Measurements from ENCODE around the gene TMPRSS2.

- TF ChIP-seq POLR2A (IDR thresholded peaks at IDR 0.05): no peak
- no peak for TF ChIP-seq CTCF (IDR thresholded peaks at IDR 0.05)
Measured at GRCh38 chr21:41451753-41452676, 55.9 kb downstream of the TMPRSS2 start.

All from Peyer's patch (tissue), 4 donors.